GM23248 (cell line): Measurements from ENCODE around the gene PSENEN. TPM values are rescaled to one million over a fixed set of nuclear protein-coding genes. Genes with fewer than 3 reads are reported as not detected.

Experiments
- DNase-seq: peaks from one replicate; pipeline ENCODE4 v3.0.0-alpha.2; 2015
- H2AFZ ChIP-seq: fragments of 200-600 bp; sonication (generic); 2 replicates; pipeline ENCODE4 v1.6.1; 2016; ENCODE audit warnings: antibody characterized with exemption
- H3F3A ChIP-seq: fragments of 200-600 bp; sonication (generic); 2 replicates; pipeline ENCODE4 v1.6.1; 2016; ENCODE audit warnings: mild to moderate bottlenecking, antibody characterized with exemption, mixed run types; ENCODE audit not compliant: insufficient read depth
- H3K27ac ChIP-seq: fragments of 200-600 bp; sonication (generic); 2 replicates; pipeline ENCODE4 v1.5.1; 2016; ENCODE audit warnings: mild to moderate bottlenecking
- H3K27me3 ChIP-seq: fragments of 200-600 bp; sonication (generic); replicated peaks from 2 replicates; pipeline ENCODE4 v1.6.1; 2016; ENCODE audit warnings: mild to moderate bottlenecking; ENCODE audit not compliant: insufficient read depth
- H3K36me3 ChIP-seq: fragments of 200-600 bp; sonication (generic); 2 replicates; pipeline ENCODE4 v1.6.1; 2016; ENCODE audit warnings: low read depth, mild to moderate bottlenecking
- H3K4me1 ChIP-seq: fragments of 200-600 bp; sonication (generic); 2 replicates; pipeline ENCODE4 v1.6.1; 2016; ENCODE audit warnings: mild to moderate bottlenecking; ENCODE audit not compliant: insufficient read depth
- H3K4me2 ChIP-seq: fragments of 200-600 bp; sonication (generic); one replicate; pipeline ENCODE4 v1.6.1; 2016; ENCODE audit warnings: mild to moderate bottlenecking; ENCODE audit not compliant: unreplicated experiment
- H3K4me3 ChIP-seq: fragments of 200-600 bp; sonication (generic); 2 replicates; pipeline ENCODE4 v1.5.1; 2016; ENCODE audit warnings: mild to moderate bottlenecking
- H3K79me2 ChIP-seq: fragments of 200-600 bp; sonication (generic); 2 replicates; pipeline ENCODE4 v1.6.1; 2016; ENCODE audit warnings: mild to moderate bottlenecking; ENCODE audit not compliant: insufficient read depth
- H3K9ac ChIP-seq: fragments of 200-600 bp; sonication (generic); 2 replicates; pipeline ENCODE4 v1.6.1; 2016; ENCODE audit warnings: mild to moderate bottlenecking
- H3K9me2 ChIP-seq: fragments of 200-600 bp; sonication (generic); 2 replicates; pipeline ENCODE4 v1.6.1; 2016; ENCODE audit warnings: mixed run types, mild to moderate bottlenecking, moderate library complexity; ENCODE audit not compliant: insufficient read depth
- H3K9me3 ChIP-seq: fragments of 200-600 bp; sonication (generic); one replicate; pipeline ENCODE4 v1.6.1; 2017; ENCODE audit warnings: low read depth
- H4K20me1 ChIP-seq: fragments of 200-600 bp; sonication (generic); 2 replicates; pipeline ENCODE4 v1.6.0; 2016; ENCODE audit not compliant: insufficient read depth
- EZH2 ChIP-seq: fragments of 200-600 bp; sonication (generic); IDR thresholded peaks from 2 replicates; pipeline ENCODE4 v1.6.1; 2018; ENCODE audit warnings: antibody characterized with exemption, mild to moderate bottlenecking; ENCODE audit not compliant: insufficient read depth, poor library complexity, severe bottlenecking
- EZH2phosphoT487 ChIP-seq: fragments of 200-600 bp; sonication (generic); IDR thresholded peaks from 2 replicates; pipeline ENCODE4 v1.6.1; 2018; ENCODE audit warnings: antibody characterized with exemption, moderate library complexity, mild to moderate bottlenecking, low read depth; ENCODE audit not compliant: insufficient read depth
- WGBS, 2 experiments: methylation state at CpG; one replicate each; pipeline ENCODE4 v1.1.6; 2015 to 2017; ENCODE audit warnings: low lambda C conversion rate in 2 of 2, low coverage in 1 of 2; ENCODE audit errors: missing lambda C conversion rate in 2 of 2; 5-methylcytosine and 5-hydroxymethylcytosine counted together
- in situ Hi-C: fragments of 300-500 bp; cut with MboI; formaldehyde crosslinking; loops from 2 replicates; pipeline ENCODE4 v1.15.0; 2020
- polyA plus RNA-seq: library from polyadenylated mRNA; unstranded; fragments of >200 nt; fragmentation: Nextera tagmentation; extraction: Ambion mirVana; gene quantifications from 2 replicates; pipeline ENCODE4 v1.2.1, GENCODE V29; 2016
- total RNA-seq: library from RNA; depleted of rRNA; stranded (reverse); fragments of >200 nt; shearing (Covaris generic); gene quantifications from 2 replicates; pipeline ENCODE4 v1.2.3, GENCODE V29; 2014

PSENEN gene
- total and polyA plus RNA-seq, 2 experiments from 2014 or later, result 21.6 to 108 TPM

DNA sequence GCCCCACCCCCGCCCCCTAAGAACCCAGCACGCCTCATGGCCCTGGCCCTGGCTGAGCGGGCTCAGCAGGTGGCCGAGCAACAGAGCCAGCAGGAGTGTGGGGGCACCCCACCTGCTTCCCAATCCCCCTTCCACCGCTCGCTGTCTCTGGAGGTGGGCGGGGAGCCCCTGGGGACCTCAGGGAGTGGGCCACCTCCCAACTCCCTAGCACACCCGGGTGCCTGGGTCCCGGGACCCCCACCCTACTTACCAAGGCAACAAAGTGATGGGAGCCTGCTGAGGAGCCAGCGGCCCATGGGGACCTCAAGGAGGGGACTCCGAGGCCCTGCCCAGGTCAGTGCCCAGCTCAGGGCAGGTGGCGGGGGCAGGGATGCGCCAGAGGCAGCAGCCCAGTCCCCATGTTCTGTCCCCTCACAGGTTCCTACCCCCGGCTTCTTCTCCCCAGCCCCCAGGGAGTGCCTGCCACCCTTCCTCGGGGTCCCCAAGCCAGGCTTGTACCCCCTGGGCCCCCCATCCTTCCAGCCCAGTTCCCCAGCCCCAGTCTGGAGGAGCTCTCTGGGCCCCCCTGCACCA, 41.9 kb downstream of the PSENEN start:
- no peak overlapping the region for H3K27ac ChIP-seq
- no peaks in the 10 kb centered on the region for H4K20me1 ChIP-seq
- H3F3A ChIP-seq, result no peaks in the 10 kb centered on the region
- no peaks in the 10 kb centered on the region for H3K27me3 ChIP-seq
- WGBS, 2 experiments, result 88 to 92% methylated on average over 12 to 15 of the region's 15 CpGs
- H3K4me3 ChIP-seq, result no peak overlapping the region
- no peaks in the 10 kb centered on the region for H3K4me1 ChIP-seq
- no peak overlapping the region for H3K9ac ChIP-seq
- no peaks in the 10 kb centered on the region for H3K36me3 ChIP-seq
- H3K9me2 ChIP-seq, result no peaks in the 10 kb centered on the region
- H2AFZ ChIP-seq, result no peak overlapping the region
- no peaks in the 10 kb centered on the region for H3K79me2 ChIP-seq
- DNase-seq, result no peak
- in situ Hi-C loops, result no loop called here
- H3K9me3 ChIP-seq, result no peaks in the 10 kb centered on the region
- H3K4me2 ChIP-seq, result no peak overlapping the region
- TF ChIP-seq EZH2phosphoT487 (no peak), EZH2 (no peak)

DNA sequence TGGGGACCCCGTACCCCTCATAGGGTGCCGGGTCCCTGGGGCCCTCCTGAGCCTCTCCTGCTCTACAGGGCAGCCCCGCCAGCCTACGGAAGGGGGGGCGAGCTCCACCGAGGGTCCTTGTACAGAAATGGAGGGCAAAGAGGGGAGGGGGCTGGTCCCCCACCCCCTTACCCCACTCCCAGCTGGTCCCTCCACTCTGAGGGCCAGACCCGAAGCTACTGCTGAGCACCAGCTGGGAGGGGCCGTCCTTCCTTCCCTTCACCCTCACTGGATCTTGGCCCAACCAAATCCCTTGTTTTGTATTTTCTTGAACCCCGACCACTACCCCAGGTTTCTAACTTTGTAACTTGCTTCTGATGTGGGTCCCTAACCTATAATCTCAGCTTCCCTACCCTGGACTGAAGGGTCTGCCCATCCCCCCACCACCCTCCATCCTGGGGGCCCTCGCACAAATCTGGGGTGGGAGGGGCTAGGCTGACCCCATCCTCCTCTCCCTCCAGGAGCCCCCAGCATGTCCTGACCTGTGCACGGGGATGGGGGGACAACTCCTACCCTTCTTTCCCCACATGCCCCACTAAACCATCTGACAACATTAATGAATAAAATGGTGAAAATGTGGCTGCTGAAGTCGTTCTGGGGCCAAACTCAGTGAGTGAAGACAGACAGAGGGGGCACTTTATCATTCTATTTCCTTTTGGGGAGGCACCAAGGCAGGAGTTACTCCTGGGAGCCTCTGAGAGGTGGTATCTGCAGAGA, 42.9 kb downstream of the PSENEN start:
- Histone ChIP-seq H3K36me3 (no peaks in the 10 kb centered on the region), H3K79me2 (no peaks in the 10 kb centered on the region), H4K20me1 (no peaks in the 10 kb centered on the region), H3K9me2 (no peaks in the 10 kb centered on the region), H3K4me2 (no peak overlapping the region), H3K27ac (no peak overlapping the region), H3K9me3 (no peaks in the 10 kb centered on the region), H3K27me3 (no peaks in the 10 kb centered on the region), H3K4me1 (no peaks in the 10 kb centered on the region), H3K4me3 (no peak overlapping the region), H2AFZ (no peak overlapping the region), H3K9ac (no peak overlapping the region), H3F3A (no peaks in the 10 kb centered on the region)
- in situ Hi-C loops, result no loop called here
- no peak for DNase-seq
- TF ChIP-seq EZH2 (no peak), EZH2phosphoT487 (no peak)
- 73% methylated on average over 8 to 12 of the region's 12 CpGs for WGBS, 2 experiments

DNA sequence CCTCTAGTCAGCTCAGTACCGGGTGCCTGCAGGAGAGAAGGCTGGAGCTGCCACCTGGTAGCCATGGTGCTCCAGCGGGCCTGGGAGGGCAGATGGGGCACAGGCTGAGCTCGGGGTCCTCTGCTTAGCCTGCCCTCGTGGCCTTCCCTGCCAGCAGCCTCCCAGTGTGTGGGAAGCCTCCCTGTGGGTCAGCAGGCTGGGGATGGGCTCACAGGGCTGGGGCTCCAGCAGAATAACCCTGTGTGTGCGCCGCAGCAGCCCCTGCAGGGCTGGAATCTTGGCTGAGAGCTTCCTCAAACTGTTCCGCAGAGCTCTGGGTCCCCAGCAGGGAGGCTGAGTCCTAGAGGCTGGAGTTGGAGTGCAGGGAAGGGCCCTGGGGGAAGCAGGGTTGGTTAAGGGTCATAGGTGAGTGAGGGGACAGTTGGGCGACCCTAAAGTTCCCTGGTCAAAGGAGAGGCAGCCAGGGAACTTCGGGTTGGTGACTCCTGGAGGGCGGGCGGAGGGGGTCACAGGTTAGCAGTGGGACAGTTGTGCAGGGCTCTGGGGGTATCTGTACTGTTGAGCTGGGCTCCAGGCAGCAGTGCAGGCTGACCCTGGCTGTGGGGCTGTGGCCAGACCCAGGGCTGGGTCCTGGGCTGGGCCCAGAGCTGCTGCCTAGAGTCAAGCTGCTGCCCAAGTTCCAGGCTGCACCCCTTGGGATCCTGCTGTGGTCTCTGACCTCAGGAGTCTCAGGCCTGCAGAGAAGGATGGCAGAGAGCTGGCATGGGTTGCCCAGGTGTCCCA, 43.9 kb downstream of the PSENEN start:
- no peaks in the 10 kb centered on the region for H3K4me1 ChIP-seq
- no peak overlapping the region for H3K4me2 ChIP-seq
- no peaks in the 10 kb centered on the region for H3K9me3 ChIP-seq
- H3K79me2 ChIP-seq, result no peaks in the 10 kb centered on the region
- no peaks in the 10 kb centered on the region for H4K20me1 ChIP-seq
- no peaks in the 10 kb centered on the region for H3K36me3 ChIP-seq
- 73 to 80% methylated on average over 8 to 11 of the region's 11 CpGs for WGBS, 2 experiments
- H3K9ac ChIP-seq, result no peak overlapping the region
- H3K27me3 ChIP-seq, result no peaks in the 10 kb centered on the region
- H2AFZ ChIP-seq, result no peak overlapping the region
- TF ChIP-seq EZH2phosphoT487, result no peak
- TF ChIP-seq EZH2, result no peak
- no peak overlapping the region for H3K4me3 ChIP-seq
- no peaks in the 10 kb centered on the region for H3K9me2 ChIP-seq
- in situ Hi-C loops, result no loop called here
- H3F3A ChIP-seq, result no peaks in the 10 kb centered on the region
- H3K27ac ChIP-seq, result no peak overlapping the region
- DNase-seq, result no peak

DNA sequence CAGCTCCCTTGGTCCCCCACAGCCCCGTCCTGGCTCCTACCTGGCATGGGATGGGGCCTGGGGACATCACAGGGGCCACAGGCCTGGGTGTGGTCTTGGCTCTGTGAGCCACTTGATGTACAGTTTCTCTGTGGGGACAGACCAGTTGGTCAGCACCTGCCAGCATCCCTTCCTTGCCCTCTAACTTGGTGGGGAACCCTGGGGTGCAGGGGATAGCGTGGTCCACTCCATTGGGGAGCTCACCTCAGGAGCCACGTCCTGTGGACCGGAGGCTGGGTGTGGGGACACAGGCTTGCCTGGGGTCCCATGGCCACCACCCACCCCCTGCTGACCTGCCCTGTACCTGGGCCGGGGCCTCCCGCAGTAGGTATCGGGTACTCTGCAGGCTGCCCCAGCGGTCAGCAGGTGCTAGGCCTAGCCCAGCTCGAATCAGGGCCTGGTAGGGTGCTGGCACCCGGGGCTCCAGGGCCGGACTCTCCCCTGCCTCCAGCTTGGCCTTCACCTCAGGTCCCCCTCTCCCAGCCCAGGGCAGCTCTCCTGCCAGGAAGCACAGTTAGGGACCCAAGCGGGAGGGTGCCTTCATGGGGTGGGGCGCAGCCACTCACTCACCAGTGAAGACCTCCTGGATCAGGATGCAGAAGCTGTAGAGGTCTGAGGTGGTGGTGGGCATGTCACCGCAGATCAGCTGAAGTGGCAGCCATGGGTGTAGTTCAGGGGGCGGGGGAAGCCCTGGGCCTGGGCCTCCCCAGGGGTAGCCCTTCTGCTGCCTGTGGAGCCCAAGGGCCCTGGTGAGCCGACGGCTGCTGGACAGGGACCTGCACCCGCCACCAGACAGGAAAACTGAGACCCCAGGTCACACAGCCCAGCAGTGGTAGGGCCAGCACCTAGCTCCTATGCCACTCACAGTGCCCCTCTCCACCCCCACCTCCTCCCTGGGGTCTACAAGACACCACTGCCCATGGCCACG, 44.8 kb downstream of the PSENEN start:
- Histone ChIP-seq H3K36me3 (no peaks in the 10 kb centered on the region), H2AFZ (no peak overlapping the region), H3K4me3 (no peak overlapping the region), H3K27me3 (0 out of 2 replicates have a peak, but pooled peaks cover under 1% of the 10 kb centered on the region), H3K9me2 (no peaks in the 10 kb centered on the region), H3K9ac (no peak overlapping the region), H3K9me3 (no peaks in the 10 kb centered on the region), H3K27ac (no peak overlapping the region), H3K4me2 (no peak overlapping the region), H3K4me1 (no peaks in the 10 kb centered on the region), H4K20me1 (no peaks in the 10 kb centered on the region), H3F3A (no peaks in the 10 kb centered on the region), H3K79me2 (no peaks in the 10 kb centered on the region)
- TF ChIP-seq EZH2, result no peak
- no peak for TF ChIP-seq EZH2phosphoT487
- 83 to 84% methylated on average over 17 to 18 of the region's 19 CpGs for WGBS, 2 experiments
- in situ Hi-C loops, result no loop called here
- DNase-seq, result no peak
